GM23248 (cell line): ENCODE results near the gene CLDN20. TPM values are rescaled to one million over a fixed set of nuclear protein-coding genes. Genes with fewer than 3 reads are reported as not detected.

Source experiments
- DNase-seq: peaks from one replicate; pipeline ENCODE4 v3.0.0-alpha.2; 2015
- H2AFZ ChIP-seq: fragments of 200-600 bp; sonication (generic); 2 replicates; pipeline ENCODE4 v1.6.1; 2016; ENCODE audit warnings: antibody characterized with exemption
- H3F3A ChIP-seq: fragments of 200-600 bp; sonication (generic); 2 replicates; pipeline ENCODE4 v1.6.1; 2016; ENCODE audit warnings: mild to moderate bottlenecking, antibody characterized with exemption, mixed run types; ENCODE audit not compliant: insufficient read depth
- H3K27ac ChIP-seq: fragments of 200-600 bp; sonication (generic); 2 replicates; pipeline ENCODE4 v1.5.1; 2016; ENCODE audit warnings: mild to moderate bottlenecking
- H3K27me3 ChIP-seq: fragments of 200-600 bp; sonication (generic); replicated peaks from 2 replicates; pipeline ENCODE4 v1.6.1; 2016; ENCODE audit warnings: mild to moderate bottlenecking; ENCODE audit not compliant: insufficient read depth
- H3K36me3 ChIP-seq: fragments of 200-600 bp; sonication (generic); 2 replicates; pipeline ENCODE4 v1.6.1; 2016; ENCODE audit warnings: low read depth, mild to moderate bottlenecking
- H3K4me1 ChIP-seq: fragments of 200-600 bp; sonication (generic); 2 replicates; pipeline ENCODE4 v1.6.1; 2016; ENCODE audit warnings: mild to moderate bottlenecking; ENCODE audit not compliant: insufficient read depth
- H3K4me2 ChIP-seq: fragments of 200-600 bp; sonication (generic); one replicate; pipeline ENCODE4 v1.6.1; 2016; ENCODE audit warnings: mild to moderate bottlenecking; ENCODE audit not compliant: unreplicated experiment
- H3K4me3 ChIP-seq: fragments of 200-600 bp; sonication (generic); 2 replicates; pipeline ENCODE4 v1.5.1; 2016; ENCODE audit warnings: mild to moderate bottlenecking
- H3K79me2 ChIP-seq: fragments of 200-600 bp; sonication (generic); 2 replicates; pipeline ENCODE4 v1.6.1; 2016; ENCODE audit warnings: mild to moderate bottlenecking; ENCODE audit not compliant: insufficient read depth
- H3K9ac ChIP-seq: fragments of 200-600 bp; sonication (generic); 2 replicates; pipeline ENCODE4 v1.6.1; 2016; ENCODE audit warnings: mild to moderate bottlenecking
- H3K9me2 ChIP-seq: fragments of 200-600 bp; sonication (generic); 2 replicates; pipeline ENCODE4 v1.6.1; 2016; ENCODE audit warnings: mixed run types, mild to moderate bottlenecking, moderate library complexity; ENCODE audit not compliant: insufficient read depth
- H3K9me3 ChIP-seq: fragments of 200-600 bp; sonication (generic); one replicate; pipeline ENCODE4 v1.6.1; 2017; ENCODE audit warnings: low read depth
- H4K20me1 ChIP-seq: fragments of 200-600 bp; sonication (generic); 2 replicates; pipeline ENCODE4 v1.6.0; 2016; ENCODE audit not compliant: insufficient read depth
- EZH2 ChIP-seq: fragments of 200-600 bp; sonication (generic); IDR thresholded peaks from 2 replicates; pipeline ENCODE4 v1.6.1; 2018; ENCODE audit warnings: antibody characterized with exemption, mild to moderate bottlenecking; ENCODE audit not compliant: insufficient read depth, poor library complexity, severe bottlenecking
- EZH2phosphoT487 ChIP-seq: fragments of 200-600 bp; sonication (generic); IDR thresholded peaks from 2 replicates; pipeline ENCODE4 v1.6.1; 2018; ENCODE audit warnings: antibody characterized with exemption, moderate library complexity, mild to moderate bottlenecking, low read depth; ENCODE audit not compliant: insufficient read depth
- WGBS, 2 experiments: methylation state at CpG; one replicate each; pipeline ENCODE4 v1.1.6; 2015 to 2017; ENCODE audit warnings: low lambda C conversion rate in 2 of 2, low coverage in 1 of 2; ENCODE audit errors: missing lambda C conversion rate in 2 of 2; 5-methylcytosine and 5-hydroxymethylcytosine counted together
- in situ Hi-C: fragments of 300-500 bp; cut with MboI; formaldehyde crosslinking; loops from 2 replicates; pipeline ENCODE4 v1.15.0; 2020
- polyA plus RNA-seq: library from polyadenylated mRNA; unstranded; fragments of >200 nt; fragmentation: Nextera tagmentation; extraction: Ambion mirVana; gene quantifications from 2 replicates; pipeline ENCODE4 v1.2.1, GENCODE V29; 2016
- total RNA-seq: library from RNA; depleted of rRNA; stranded (reverse); fragments of >200 nt; shearing (Covaris generic); gene quantifications from 2 replicates; pipeline ENCODE4 v1.2.3, GENCODE V29; 2014

Gene CLDN20
- total and polyA plus RNA-seq, 2 experiments from 2014 or later: not detected

DNA sequence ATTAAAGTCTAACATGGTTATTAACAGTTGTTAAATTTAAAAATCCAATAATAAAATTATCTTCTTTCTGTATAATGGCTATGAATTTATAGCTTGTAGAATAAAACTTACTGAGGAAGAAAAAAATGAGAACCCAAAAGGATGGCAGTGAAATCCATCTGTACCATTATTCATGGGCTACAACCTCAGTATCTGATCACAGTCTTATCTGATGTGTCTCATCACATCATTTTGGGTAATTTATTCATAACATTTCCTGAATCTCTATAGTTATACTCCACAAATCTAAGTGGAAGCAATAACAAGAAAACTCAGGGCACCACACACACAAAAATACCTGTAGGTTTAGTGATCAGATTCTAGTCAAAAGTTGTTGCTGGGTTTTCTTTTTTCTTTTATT is 7.3 kb downstream of the CLDN20 start:
- Histone ChIP-seq H3K79me2 (no peaks in the 10 kb centered on the region), H3F3A (peaks cover 6% of the 10 kb centered on the region), H3K36me3 (no peaks in the 10 kb centered on the region), H3K9ac (no peak overlapping the region), H3K9me3 (no peaks in the 10 kb centered on the region), H3K9me2 (no peaks in the 10 kb centered on the region), H2AFZ (no peak overlapping the region), H3K4me3 (no peak overlapping the region), H3K27me3 (no peaks in the 10 kb centered on the region), H3K4me2 (no peak overlapping the region), H4K20me1 (no peaks in the 10 kb centered on the region), H3K27ac (no peak overlapping the region), H3K4me1 (peaks cover 30% of the 10 kb centered on the region)
- TF ChIP-seq EZH2phosphoT487 (no peak), EZH2 (no peak)
- DNase-seq: no peak
- in situ Hi-C loops: no loop called here

DNA sequence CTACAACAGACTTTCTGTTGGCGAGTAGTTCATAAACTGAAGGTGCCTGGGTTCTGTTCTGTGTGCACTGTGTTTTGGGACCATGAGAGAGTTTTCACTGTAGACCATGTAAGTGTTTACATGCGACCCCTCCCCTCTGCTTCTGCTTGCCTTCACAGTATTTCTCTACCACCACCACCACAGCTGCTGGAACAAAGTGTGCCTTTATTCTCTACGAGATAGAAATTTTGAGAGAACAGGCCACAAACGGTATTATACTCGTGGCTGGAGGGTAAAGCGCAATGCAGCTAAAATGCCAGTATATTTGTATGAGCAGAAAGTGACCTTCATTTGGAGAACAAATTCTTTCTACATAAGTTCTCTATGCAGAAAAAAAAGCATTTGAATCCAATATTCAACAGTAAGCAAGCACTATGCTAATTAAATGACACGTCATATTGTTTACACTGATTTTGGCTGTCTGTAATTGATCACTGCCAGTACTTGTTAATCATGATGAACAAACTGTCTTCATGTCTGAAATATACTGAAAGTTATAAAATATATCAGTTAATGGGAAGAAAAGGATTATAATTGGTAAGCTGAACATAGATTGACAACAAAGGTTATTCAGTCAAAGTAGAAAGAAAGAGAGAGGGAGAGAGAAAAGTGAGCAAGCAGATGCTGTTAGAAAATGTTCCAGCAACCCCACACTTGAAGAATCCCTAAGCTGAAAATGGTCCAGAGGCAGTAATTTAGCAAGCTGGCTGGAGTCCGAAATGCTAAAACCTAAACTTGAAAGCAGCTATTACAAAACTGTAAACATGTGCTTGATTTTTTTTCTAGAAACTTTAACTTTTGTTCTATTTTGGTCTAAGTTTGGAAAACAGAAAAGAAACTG is 8.8 kb downstream of the CLDN20 start:
- Histone ChIP-seq H3K9me3 (no peaks in the 10 kb centered on the region), H3K9me2 (no peaks in the 10 kb centered on the region), H3K27ac (peak overlapping the region; percentile 9; the same call in 1 of the 2 replicates), H3K4me3 (no peak overlapping the region), H3K4me2 (peak overlapping the region; percentile 43), H2AFZ (no peak overlapping the region), H3K9ac (no peak overlapping the region), H3K79me2 (no peaks in the 10 kb centered on the region), H4K20me1 (no peaks in the 10 kb centered on the region), H3F3A (peaks cover 13% of the 10 kb centered on the region), H3K36me3 (no peaks in the 10 kb centered on the region), H3K4me1 (peaks cover 32% of the 10 kb centered on the region), H3K27me3 (no peaks in the 10 kb centered on the region)
- in situ Hi-C loops: no loop called here
- TF ChIP-seq EZH2phosphoT487: no peak
- TF ChIP-seq EZH2: no peak
- peak; percentile 34 for DNase-seq
- 59 to 60% methylated on average over 8 of the region's 8 CpGs for WGBS, 2 experiments

DNA sequence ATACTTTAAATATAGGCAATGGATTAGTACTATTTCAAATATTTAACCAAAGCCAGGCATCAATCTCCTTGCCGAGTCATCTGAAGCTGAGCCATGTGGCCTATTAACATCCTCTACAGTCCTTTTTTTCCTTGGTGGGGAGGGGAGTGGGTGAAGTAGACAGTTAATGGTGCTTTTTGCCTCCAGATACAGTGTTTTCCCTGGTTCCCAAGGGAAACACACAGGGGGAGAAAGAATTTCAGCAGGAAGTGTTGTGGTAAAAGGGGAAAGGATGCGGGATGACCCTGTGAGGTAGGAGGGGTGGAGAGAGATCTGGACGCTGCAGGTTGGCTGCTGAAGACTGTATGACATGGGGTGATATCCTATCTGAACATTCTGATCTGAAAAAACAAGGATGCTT is 9.6 kb downstream of the CLDN20 start:
- Histone ChIP-seq H3K9ac (no peak overlapping the region), H3K9me3 (no peaks in the 10 kb centered on the region), H4K20me1 (no peaks in the 10 kb centered on the region), H3K27me3 (no peaks in the 10 kb centered on the region), H3K4me2 (peak overlapping the region; percentile 43), H3K36me3 (no peaks in the 10 kb centered on the region), H3K4me3 (no peak overlapping the region), H3K9me2 (no peaks in the 10 kb centered on the region), H3K79me2 (no peaks in the 10 kb centered on the region), H2AFZ (no peak overlapping the region), H3F3A (peaks cover 13% of the 10 kb centered on the region), H3K4me1 (peaks cover 32% of the 10 kb centered on the region), H3K27ac (peak overlapping the region; percentile 9; the same call in 1 of the 2 replicates)
- TF ChIP-seq EZH2 (no peak), EZH2phosphoT487 (no peak)
- in situ Hi-C loops: no loop called here
- 60 to 66% methylated on average over 3 of the region's 3 CpGs for WGBS, 2 experiments
- DNase-seq: peak; percentile 37

DNA sequence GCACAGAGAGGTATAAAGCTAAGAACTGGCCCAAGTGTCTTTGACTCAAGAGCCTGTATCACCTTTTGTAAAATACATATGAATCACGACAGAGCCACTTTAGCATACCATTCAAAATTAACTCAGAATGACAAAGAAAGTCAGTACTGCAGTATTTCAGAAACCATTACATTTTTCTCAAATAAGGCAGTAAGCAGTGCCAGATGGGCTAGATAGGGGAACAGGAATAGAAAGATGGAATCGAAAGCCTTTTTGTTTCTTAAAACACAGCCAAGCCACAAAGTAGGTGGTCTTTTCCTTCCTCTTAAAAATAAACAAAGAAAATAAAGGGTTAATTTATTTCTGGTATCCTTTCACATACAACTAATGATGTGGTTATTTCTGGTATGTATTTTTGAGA is 10.3 kb downstream of the CLDN20 start:
- H3K79me2 ChIP-seq: no peaks in the 10 kb centered on the region
- H3K27me3 ChIP-seq: no peaks in the 10 kb centered on the region
- no peaks in the 10 kb centered on the region for H3K9me3 ChIP-seq
- H3K9me2 ChIP-seq: no peaks in the 10 kb centered on the region
- no peak overlapping the region for H2AFZ ChIP-seq
- no peaks in the 10 kb centered on the region for H3K36me3 ChIP-seq
- peak; percentile 12 for DNase-seq
- H3K27ac ChIP-seq: 0 out of 2 replicates have a peak overlapping the region, but pooled peaks have one; percentile 4
- no peak overlapping the region for H3K9ac ChIP-seq
- H3K4me3 ChIP-seq: no peak overlapping the region
- in situ Hi-C loops: no loop called here
- peaks cover 13% of the 10 kb centered on the region for H3F3A ChIP-seq
- no peaks in the 10 kb centered on the region for H4K20me1 ChIP-seq
- H3K4me1 ChIP-seq: peaks cover 32% of the 10 kb centered on the region
- no peak overlapping the region for H3K4me2 ChIP-seq
- 66 to 70% methylated on average over 2 of the region's 2 CpGs for whole genome bisulfite sequencing, 2 experiments
- TF ChIP-seq EZH2: no peak

DNA sequence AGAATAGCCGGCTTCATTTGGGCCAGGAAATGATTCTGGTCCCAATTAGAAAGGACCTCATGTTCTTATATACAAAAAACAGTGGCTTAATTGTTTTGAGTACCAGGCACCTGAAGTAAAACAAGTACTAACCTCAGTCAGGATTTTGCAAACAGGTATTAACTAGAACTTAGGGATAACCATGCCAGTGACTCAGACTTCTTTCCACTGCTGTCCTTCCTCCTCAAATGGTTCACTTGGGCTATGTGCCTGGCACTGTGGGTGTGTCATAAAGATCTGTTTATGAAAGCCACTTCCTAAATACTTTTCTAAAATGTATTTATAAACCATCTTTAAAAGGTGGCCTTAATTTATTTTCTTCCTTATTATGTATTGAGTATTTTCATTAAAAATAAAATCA is 10.7 kb downstream of the CLDN20 start:
- H3F3A ChIP-seq: peaks cover 13% of the 10 kb centered on the region
- TF ChIP-seq EZH2phosphoT487: no peak
- TF ChIP-seq EZH2: no peak
- H3K9ac ChIP-seq: no peak overlapping the region
- no peak overlapping the region for H2AFZ ChIP-seq
- no peaks in the 10 kb centered on the region for H4K20me1 ChIP-seq
- no peak overlapping the region for H3K4me2 ChIP-seq
- peaks cover 32% of the 10 kb centered on the region for H3K4me1 ChIP-seq
- DNase-seq: peak; percentile 64
- 27 to 31% methylated on average over 1 of the region's 1 CpG for WGBS, 2 experiments
- H3K27ac ChIP-seq: 0 out of 2 replicates have a peak overlapping the region, but pooled peaks have one; percentile 4
- no peaks in the 10 kb centered on the region for H3K9me3 ChIP-seq
- no peaks in the 10 kb centered on the region for H3K27me3 ChIP-seq
- H3K4me3 ChIP-seq: no peak overlapping the region
- no peaks in the 10 kb centered on the region for H3K79me2 ChIP-seq
- no peaks in the 10 kb centered on the region for H3K9me2 ChIP-seq
- in situ Hi-C loops: no loop called here
- H3K36me3 ChIP-seq: no peaks in the 10 kb centered on the region
